K562 (cell line): ENCODE results near the gene SEMA3C. TPM values are rescaled to one million over a fixed set of nuclear protein-coding genes. Genes with fewer than 3 reads are reported as not detected.

Source experiments
- ATAC-seq: fragments of 200-7000 bp; cut with Tn5 transposase; 3 replicates; pipeline ENCODE4 v1.9.1; 2020; ENCODE audit warnings: moderate library complexity
- BruUV-seq: library from RNA; stranded (reverse); fragments of 400-500 nt; replicated peaks from 2 replicates; lab custom pipeline; 2021; lab: Mats Ljungman, UMichigan
- CTCF ChIA-PET: fragments of 300-600 bp; formaldehyde crosslinking; extraction: SDS; loops from one replicate; lab custom pipeline; 2021; ENCODE audit warnings: low intra/inter-chr PET ratio; lab: Yijun Ruan, JAX
- POLR2A ChIA-PET: fragments of 300-600, 350-650 bp; sonication (Branson Sonifier 250); formaldehyde crosslinking; extraction: SDS; loops from one replicate; lab custom pipeline; 2021; ENCODE audit warnings: antibody characterized with exemption, inconsistent platforms; lab: Yijun Ruan, JAX
- DNase-seq, 4 experiments: peaks; one replicate each; pipeline versions ENCODE4 v3.0.0 to v3.0.0-alpha.2; 2011 to 2018; ENCODE audit warnings: low spot score in 3 of 4, mixed read lengths in 3 of 4; ENCODE audit errors: extremely low read depth in 1 of 4
- FAIRE-seq: peaks from 2 replicates; lab custom pipeline; 2011; peaks lifted over from hg19 to GRCh38; lab: Jason Lieb, UNC
- H2AFZ ChIP-seq: 2 replicates; pipeline ENCODE4 v1.6.0; 2011; ENCODE audit warnings: low read depth, low read length, control low read depth, inconsistent platforms
- H3K27ac ChIP-seq: fragments of 200-600 bp; 3 replicates; pipeline ENCODE4 v1.8.0; 2011; ENCODE audit warnings: low read depth, mild to moderate bottlenecking, control low read depth, inconsistent platforms, low read length, moderate library complexity, mixed read lengths; ENCODE audit errors: extremely low read depth
- H3K27me3 ChIP-seq, 2 experiments: fragments of 300-600 bp in 1 of 2; 2 replicates in 1 of 2; 3 replicates in 1 of 2; pipeline versions ENCODE4 v1.6.0 to v1.8.0; 2011; ENCODE audit warnings: inconsistent platforms in 2 of 2, low read length in 2 of 2, mild to moderate bottlenecking in 1 of 2, mixed read lengths in 1 of 2, moderate library complexity in 1 of 2; ENCODE audit not compliant: control insufficient read depth in 2 of 2, insufficient read depth in 2 of 2
- H3K36me3 ChIP-seq: fragments of 300-600 bp; 3 replicates; pipeline ENCODE4 v1.8.0; 2011; ENCODE audit warnings: mild to moderate bottlenecking, low read length, inconsistent platforms; ENCODE audit not compliant: control insufficient read depth, insufficient read depth
- H3K4me1 ChIP-seq, 2 experiments: fragments of 200-600 bp in 1 of 2; replicated peaks in 1 of 2; 2 replicates in 1 of 2; 3 replicates in 1 of 2; pipeline versions ENCODE4 v1.5.1 to v1.8.0; 2011; ENCODE audit warnings: inconsistent platforms in 2 of 2, low read length in 2 of 2, mild to moderate bottlenecking in 1 of 2, mixed read lengths in 1 of 2, moderate library complexity in 1 of 2; ENCODE audit not compliant: control insufficient read depth in 2 of 2, insufficient read depth in 2 of 2
- H3K4me2 ChIP-seq: 2 replicates; pipeline ENCODE4 v1.6.1; 2011; ENCODE audit warnings: low read length, control low read depth, inconsistent platforms, mixed read lengths; ENCODE audit not compliant: insufficient read depth
- H3K4me3 ChIP-seq: fragments of 200-600 bp; sonication (generic), shearing (Covaris generic); 2 replicates; pipeline ENCODE4 v1.5.1; 2016; ENCODE audit warnings: control low read depth, inconsistent platforms
- H3K79me2 ChIP-seq: fragments of 200-600 bp; 3 replicates; pipeline ENCODE4 v1.8.0; 2011; ENCODE audit warnings: low read length, inconsistent platforms; ENCODE audit not compliant: control insufficient read depth, insufficient read depth
- H3K9ac ChIP-seq, 2 experiments: 2 replicates each; pipeline versions ENCODE4 v1.6.0 to v1.6.1; 2011; ENCODE audit warnings: low read depth in 2 of 2, low read length in 2 of 2, control low read depth in 1 of 2, inconsistent platforms in 1 of 2, mild to moderate bottlenecking in 1 of 2, mixed read lengths in 1 of 2; ENCODE audit not compliant: insufficient read depth in 1 of 2
- H3K9me1 ChIP-seq: one replicate; pipeline ENCODE4 v1.6.0; 2011; ENCODE audit warnings: inconsistent platforms, mild to moderate bottlenecking, low read length, moderate library complexity; ENCODE audit not compliant: control insufficient read depth, insufficient read depth
- H3K9me3 ChIP-seq: replicated peaks from 2 replicates; pipeline ENCODE4 v1.5.1; 2011; ENCODE audit warnings: low read depth, low read length, inconsistent platforms; ENCODE audit not compliant: control insufficient read depth, insufficient read depth
- H4K20me1 ChIP-seq: replicated peaks from 2 replicates; pipeline ENCODE4 v1.6.1; 2011; ENCODE audit warnings: low read length, inconsistent platforms, mixed read lengths; ENCODE audit not compliant: control insufficient read depth, insufficient read depth
- CBX1 ChIP-seq: sonication (generic); IDR thresholded peaks from 2 replicates; pipeline ENCODE4 v1.6.1; 2016; ENCODE audit warnings: antibody characterized with exemption, low read depth, mild to moderate bottlenecking
- EGR1 ChIP-seq: fragments of 450-650 bp; conservative IDR thresholded peaks from 2 replicates; pipeline ENCODE4 v1.6.1; 2017; ENCODE audit warnings: mild to moderate bottlenecking
- EP400 ChIP-seq: fragments of 450-650 bp; IDR thresholded peaks from 2 replicates; pipeline ENCODE4 v1.6.1; 2017; ENCODE audit warnings: antibody characterized with exemption, mild to moderate bottlenecking, moderate library complexity
- FOXJ3 ChIP-seq: sonication (generic); formaldehyde crosslinking; IDR thresholded peaks from 2 replicates; pipeline ENCODE4 v1.4.0; 2020; ENCODE audit warnings: mild to moderate bottlenecking, missing genetic modification reagents
- HMG20B ChIP-seq: fragments of 250-450 bp; sonication (Bioruptor Pico); IDR thresholded peaks from 2 replicates; pipeline ENCODE4 v1.5.0; 2021; ENCODE audit warnings: mild to moderate bottlenecking
- KHSRP ChIP-seq: fragments of 450-650 bp; IDR thresholded peaks from 2 replicates; pipeline ENCODE4 v1.6.1; 2017
- MTA2 ChIP-seq: fragments of 450-650 bp; IDR thresholded peaks from 2 replicates; pipeline ENCODE4 v1.6.1; 2016; ENCODE audit warnings: low read depth
- MYNN ChIP-seq, 2 experiments: sonication (generic); formaldehyde crosslinking in 1 of 2; IDR thresholded peaks; 2 replicates each; pipeline versions ENCODE4 v1.5.0 to v1.6.1; 2016 to 2020; ENCODE audit warnings: antibody characterized with exemption in 1 of 2, missing genetic modification reagents in 1 of 2
- NCOA6 ChIP-seq: fragments of 450-650 bp; IDR thresholded peaks from 2 replicates; pipeline ENCODE4 v1.6.1; 2017; ENCODE audit warnings: mild to moderate bottlenecking
- NR1H2 ChIP-seq: sonication (generic); formaldehyde crosslinking; IDR thresholded peaks from 2 replicates; pipeline ENCODE4 v1.4.0; 2020; ENCODE audit warnings: mild to moderate bottlenecking, missing genetic modification reagents
- RCOR1 ChIP-seq, 2 experiments: IDR thresholded peaks; 2 replicates each; pipeline ENCODE4 v1.6.1; 2012; ENCODE audit warnings: low read depth in 2 of 2, low read length in 2 of 2, borderline replicate concordance in 1 of 2, improper control_type of control experiment in 1 of 2
- RFX1 ChIP-seq: fragments of 450-650 bp; IDR thresholded peaks from 2 replicates; pipeline ENCODE4 v1.6.1; 2016; ENCODE audit warnings: mild to moderate bottlenecking, moderate library complexity
- XRCC5 ChIP-seq: fragments of 200-400 bp; formaldehyde crosslinking; IDR thresholded peaks from 2 replicates; pipeline ENCODE4 v1.6.1; 2017; ENCODE audit warnings: low read depth, mild to moderate bottlenecking, low read length
- ZEB2 ChIP-seq: fragments of 450-650 bp; IDR thresholded peaks from 2 replicates; pipeline ENCODE4 v1.6.1; 2016
- ZFP1 ChIP-seq: fragments of 450-650 bp; formaldehyde crosslinking; IDR thresholded peaks from 2 replicates; pipeline ENCODE4 v1.4.0; 2020; ENCODE audit warnings: mild to moderate bottlenecking, mixed read lengths
- ZNF197 ChIP-seq: fragments of 200-800 bp; sonication (Bioruptor generic); IDR thresholded peaks from 2 replicates; pipeline ENCODE4 v1.6.1; 2016; ENCODE audit warnings: low read depth, missing genetic modification characterization, missing compliant biosample characterization
- ZNF3 ChIP-seq: fragments of 250-450 bp; sonication (Bioruptor Pico); IDR thresholded peaks from 2 replicates; pipeline ENCODE4 v1.5.0; 2021; ENCODE audit warnings: mild to moderate bottlenecking, moderate library complexity
- ZNF583 ChIP-seq: fragments of 250-450 bp; sonication (Bioruptor Pico); IDR thresholded peaks from 2 replicates; pipeline ENCODE4 v1.4.0; 2020
- ZNF696 ChIP-seq: fragments of 250-450 bp; sonication (Bioruptor Pico); conservative IDR thresholded peaks from 2 replicates; pipeline ENCODE4 v1.4.0; 2020; ENCODE audit warnings: mild to moderate bottlenecking, moderate library complexity
- WGBS: fragments of 100-300 bp; shearing (Covaris generic); methylation state at CpG from one replicate; pipeline ENCODE4 v1.1.6; 2016; ENCODE audit warnings: low coverage, mixed read lengths; ENCODE audit not compliant: insufficient coverage; ENCODE audit errors: missing lambda C conversion rate; 5-methylcytosine and 5-hydroxymethylcytosine counted together
- in situ Hi-C: fragments of 300-500 bp; cut with MboI; formaldehyde crosslinking; loops from 4 replicates; pipeline ENCODE4 v1.15.0; 2018; ENCODE audit warnings: inconsistent platforms, mixed read lengths
- intact Hi-C: fragments of 100-400 bp; cut with micrococcal nuclease; formaldehyde crosslinking; loops from 2 replicates; pipeline ENCODE4 v1.14.2; 2022
- polyA plus RNA-seq, 8 experiments: library from polyadenylated mRNA; depleted of rRNA in 4 of 8; stranded (reverse) in 5 of 8; unstranded in 3 of 8; fragments of >200 nt; fragmentation: Nextera tagmentation in 2 of 8; fragmentation: Illumina TruSeq in 1 of 8; extraction: Ambion mirVana in 2 of 8; extraction: Trizol in 1 of 8; gene quantifications; 2 replicates each; pipeline versions ENCODE4 v1.2.1 to v1.2.3, GENCODE V29; 2011 to 2014; ENCODE audit warnings: inconsistent platforms in 1 of 8, missing spikeins in 1 of 8
- total RNA-seq, 7 experiments: library from RNA; depleted of rRNA in 6 of 7; stranded (reverse); fragments of >200 nt in 6 of 7; fragmentation: Illumina TruSeq in 2 of 7; extraction: Trizol in 2 of 7; gene quantifications; 2 replicates each; pipeline versions ENCODE4 v1.2.1 to v1.2.3, GENCODE V29; 2011 to 2021; ENCODE audit warnings: low replicate concordance in 1 of 7
- TF ChIP-seq, protein P1 (sequence below): sonication (generic); formaldehyde crosslinking; IDR thresholded peaks from 2 replicates; pipeline ENCODE4 v1.8.0; 2022; ENCODE audit warnings: missing genetic modification reagents, mild to moderate bottlenecking, borderline replicate concordance
- TF ChIP-seq, protein P2 (sequence below): fragments of 250-450 bp; sonication (Bioruptor Pico); IDR thresholded peaks from 2 replicates; pipeline ENCODE4 v1.6.1; 2021; ENCODE audit warnings: mild to moderate bottlenecking

Gene SEMA3C
- total and polyA plus RNA-seq, 9 of the 15 experiments (the other 6 are each of a cell fraction or from before 2014, with no cell fraction given) = 0.04 to 0.36 (median 0.12) TPM; not detected in 3

DNA sequence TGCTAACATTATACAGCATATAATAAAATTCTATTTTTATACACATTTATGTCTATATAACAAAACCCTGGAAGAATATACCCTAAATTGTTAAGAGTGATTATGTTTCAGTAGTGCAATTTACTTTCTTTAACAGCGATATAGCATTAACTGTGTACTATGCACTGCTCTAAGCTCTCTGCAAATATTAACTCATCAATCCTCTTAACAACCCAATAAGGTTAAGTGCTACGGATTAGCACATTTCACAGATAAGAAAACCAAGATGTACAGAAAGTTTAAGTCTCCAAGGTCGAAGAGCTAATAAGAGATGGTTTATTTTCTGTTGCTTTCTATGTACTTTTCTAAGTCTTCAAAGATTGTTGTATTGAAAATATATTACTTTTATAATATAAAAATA, 95.8 kb downstream of the SEMA3C start (continued):
- TF ChIP-seq, protein P1, sequence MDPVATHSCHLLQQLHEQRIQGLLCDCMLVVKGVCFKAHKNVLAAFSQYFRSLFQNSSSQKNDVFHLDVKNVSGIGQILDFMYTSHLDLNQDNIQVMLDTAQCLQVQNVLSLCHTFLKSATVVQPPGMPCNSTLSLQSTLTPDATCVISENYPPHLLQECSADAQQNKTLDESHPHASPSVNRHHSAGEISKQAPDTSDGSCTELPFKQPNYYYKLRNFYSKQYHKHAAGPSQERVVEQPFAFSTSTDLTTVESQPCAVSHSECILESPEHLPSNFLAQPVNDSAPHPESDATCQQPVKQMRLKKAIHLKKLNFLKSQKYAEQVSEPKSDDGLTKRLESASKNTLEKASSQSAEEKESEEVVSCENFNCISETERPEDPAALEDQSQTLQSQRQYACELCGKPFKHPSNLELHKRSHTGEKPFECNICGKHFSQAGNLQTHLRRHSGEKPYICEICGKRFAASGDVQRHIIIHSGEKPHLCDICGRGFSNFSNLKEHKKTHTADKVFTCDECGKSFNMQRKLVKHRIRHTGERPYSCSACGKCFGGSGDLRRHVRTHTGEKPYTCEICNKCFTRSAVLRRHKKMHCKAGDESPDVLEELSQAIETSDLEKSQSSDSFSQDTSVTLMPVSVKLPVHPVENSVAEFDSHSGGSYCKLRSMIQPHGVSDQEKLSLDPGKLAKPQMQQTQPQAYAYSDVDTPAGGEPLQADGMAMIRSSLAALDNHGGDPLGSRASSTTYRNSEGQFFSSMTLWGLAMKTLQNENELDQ = no peak
- TF ChIP-seq XRCC5 (no peak), ZNF696 (CRISPR knock-in tag) (no peak), FOXJ3 (CRISPR knock-in tag) (no peak), CBX1 (no peak)

DNA sequence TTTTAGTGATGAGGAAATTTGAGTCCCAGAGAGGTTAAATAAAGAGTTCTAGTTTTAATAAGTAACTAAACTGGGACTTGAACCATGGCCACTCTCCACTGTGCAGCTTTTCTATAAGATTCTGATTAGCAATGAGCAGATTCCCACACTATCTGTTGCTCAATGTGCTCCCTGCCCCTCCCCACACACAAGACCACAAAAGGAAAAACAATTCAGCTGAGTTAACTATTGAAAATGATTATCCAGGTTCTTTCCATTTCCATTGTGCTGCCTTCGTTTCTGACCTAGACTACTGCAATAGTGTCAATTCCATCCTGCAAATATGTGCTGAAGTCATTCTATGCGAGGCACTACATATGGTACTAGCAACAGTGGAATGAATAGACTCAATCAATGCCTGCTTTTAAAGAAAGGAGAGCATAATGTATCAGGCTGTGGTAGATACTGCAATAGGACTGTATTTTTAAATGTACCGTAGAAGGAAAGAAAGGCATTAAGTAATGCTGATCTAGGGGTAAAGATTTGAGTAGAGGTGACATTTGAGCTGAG, 97.0 kb downstream of the SEMA3C start:
- CTCF ChIA-PET = no interaction called here
- no peak overlapping the region for H3K27ac ChIP-seq
- intact Hi-C loops (no loop called here), in situ Hi-C loops (no loop called here)
- peaks cover 3% of the 10 kb centered on the region; the same call in 1 of the 2 replicates for H3K9me3 ChIP-seq
- no peak overlapping the region for H2AFZ ChIP-seq
- H3K4me1 ChIP-seq = no peaks in the 10 kb centered on the region
- no TSS peak for BruUV-seq
- no peaks in the 10 kb centered on the region for H4K20me1 ChIP-seq
- WGBS = 0% methylated on average over 3 of the region's 3 CpGs
- H3K36me3 ChIP-seq = no peaks in the 10 kb centered on the region
- no peak overlapping the region for H3K9ac ChIP-seq
- no peak for ATAC-seq
- no peak overlapping the region for H3K4me2 ChIP-seq
- no peaks in the 10 kb centered on the region for H3K27me3 ChIP-seq
- no peaks in the 10 kb centered on the region for H3K9me1 ChIP-seq
- no peaks in the 10 kb centered on the region for H3K79me2 ChIP-seq
- TF ChIP-seq ZFP1 (CRISPR knock-in tag) (no peak), KHSRP (no peak), ZNF197 (no peak), MTA2 (no peak), NCOA6 (no peak), ZNF696 (CRISPR knock-in tag) (no peak), MYNN (IDR thresholded peaks at IDR 0.05) (no peak), MYNN (CRISPR knock-in tag; IDR thresholded peaks at IDR 0.05) (no peak), RFX1 (no peak), HMG20B (CRISPR knock-in tag) (no peak), NR1H2 (CRISPR knock-in tag) (no peak), ZNF3 (no peak), ZEB2 (no peak), EGR1 (no peak), RCOR1 (IDR thresholded peaks at IDR 0.05; ENCODE audit: borderline replicate concordance in 1 of 2, low read depth in 2 of 2, low read length in 2 of 2) (no peak), ZNF583 (CRISPR knock-in tag) (no peak), EP400 (no peak)
- TF ChIP-seq, protein P2, sequence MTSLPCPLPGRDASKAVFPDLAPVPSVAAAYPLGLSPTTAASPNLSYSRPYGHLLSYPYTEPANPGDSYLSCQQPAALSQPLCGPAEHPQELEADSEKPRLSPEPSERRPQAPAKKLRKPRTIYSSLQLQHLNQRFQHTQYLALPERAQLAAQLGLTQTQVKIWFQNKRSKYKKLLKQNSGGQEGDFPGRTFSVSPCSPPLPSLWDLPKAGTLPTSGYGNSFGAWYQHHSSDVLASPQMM (CRISPR knock-in tag) = no peak
- TF ChIP-seq, all 486 proteins: peak for 0
- no peak for DNase-seq
- no peak overlapping the region for H3K4me3 ChIP-seq
- FAIRE-seq = no peak
- POLR2A ChIA-PET = no interaction called here
